ENCODE measurements around the gene MZB1. TPM values are rescaled to one million over a fixed set of nuclear protein-coding genes. Genes with fewer than 3 reads are reported as not detected.

MZB1 gene
- total and polyA plus RNA-seq, 2 donors (not counting 1 experiment from before 2014, with no cell fraction given) = 0.17 TPM; not detected in 1

GRCh38 chr5:139378101-139378825 lies 11.4 kb downstream of the MZB1 start:
- no peaks in the 10 kb centered on the region for H3K9me3 ChIP-seq (ENCODE audit: control insufficient read depth, insufficient read depth, low read depth, low read length)
- TF ChIP-seq, protein P1, sequence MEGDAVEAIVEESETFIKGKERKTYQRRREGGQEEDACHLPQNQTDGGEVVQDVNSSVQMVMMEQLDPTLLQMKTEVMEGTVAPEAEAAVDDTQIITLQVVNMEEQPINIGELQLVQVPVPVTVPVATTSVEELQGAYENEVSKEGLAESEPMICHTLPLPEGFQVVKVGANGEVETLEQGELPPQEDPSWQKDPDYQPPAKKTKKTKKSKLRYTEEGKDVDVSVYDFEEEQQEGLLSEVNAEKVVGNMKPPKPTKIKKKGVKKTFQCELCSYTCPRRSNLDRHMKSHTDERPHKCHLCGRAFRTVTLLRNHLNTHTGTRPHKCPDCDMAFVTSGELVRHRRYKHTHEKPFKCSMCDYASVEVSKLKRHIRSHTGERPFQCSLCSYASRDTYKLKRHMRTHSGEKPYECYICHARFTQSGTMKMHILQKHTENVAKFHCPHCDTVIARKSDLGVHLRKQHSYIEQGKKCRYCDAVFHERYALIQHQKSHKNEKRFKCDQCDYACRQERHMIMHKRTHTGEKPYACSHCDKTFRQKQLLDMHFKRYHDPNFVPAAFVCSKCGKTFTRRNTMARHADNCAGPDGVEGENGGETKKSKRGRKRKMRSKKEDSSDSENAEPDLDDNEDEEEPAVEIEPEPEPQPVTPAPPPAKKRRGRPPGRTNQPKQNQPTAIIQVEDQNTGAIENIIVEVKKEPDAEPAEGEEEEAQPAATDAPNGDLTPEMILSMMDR (conservative IDR thresholded peaks at IDR 0.05 in 1 of 2, IDR thresholded peaks at IDR 0.05 in 1 of 2; ENCODE audit: low read depth in 1 of 2, low read length in 2 of 2) = no peak
- no peak for TF ChIP-seq EZH2 (IDR thresholded peaks at IDR 0.05; ENCODE audit: low read length, missing control alignments)
- DNase-seq (ENCODE audit: low read depth in 2 of 2) = no peak
- no peak overlapping the region for H3K9ac ChIP-seq (ENCODE audit: insufficient read depth, low read length)
- no peak overlapping the region for H3K4me2 ChIP-seq (ENCODE audit: extremely low read depth, insufficient read depth, low read length)
- no peaks in the 10 kb centered on the region for H3K27me3 ChIP-seq (ENCODE audit: control insufficient read depth, insufficient read depth, low read length)
- H3K27ac ChIP-seq (ENCODE audit: insufficient read depth, low read length) = no peak overlapping the region
- H4K20me1 ChIP-seq (ENCODE audit: control insufficient read depth, extremely low read depth, insufficient read depth, low read length) = no peaks in the 10 kb centered on the region
- H3K4me3 ChIP-seq (replicated peaks in 1 of 4; ENCODE audit: control extremely low read depth in 1 of 4, insufficient read depth in 1 of 4, low read depth in 3 of 4, low read length in 4 of 4) = no peak overlapping the region
- no peak overlapping the region for H2AFZ ChIP-seq (ENCODE audit: low read length)
- H3K79me2 ChIP-seq (ENCODE audit: control insufficient read depth, insufficient read depth, low read length) = no peaks in the 10 kb centered on the region
- no peaks in the 10 kb centered on the region for H3K4me1 ChIP-seq (ENCODE audit: control insufficient read depth, extremely low read depth, insufficient read depth, low read length)
- H3K36me3 ChIP-seq (ENCODE audit: control insufficient read depth, insufficient read depth, low read length) = no peaks in the 10 kb centered on the region

DNA sequence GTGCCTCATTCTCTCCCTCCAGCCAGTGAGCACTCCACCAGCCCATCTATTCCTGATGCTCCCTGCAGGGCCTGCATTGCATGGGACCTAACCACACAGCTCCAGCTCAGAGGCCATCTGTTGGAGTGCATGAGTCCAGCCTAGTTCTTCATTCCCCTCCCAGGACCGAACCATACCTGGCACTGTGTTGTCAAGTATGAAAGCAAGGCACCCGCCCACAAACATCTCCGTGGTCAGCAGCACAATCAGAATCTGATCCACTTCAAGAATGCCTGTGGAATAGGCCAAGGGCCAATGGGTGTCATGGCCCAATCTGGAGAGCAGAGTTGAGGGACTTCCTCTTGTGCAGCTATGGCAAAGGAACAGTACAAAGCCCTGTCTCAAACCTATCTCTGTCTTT lies 12.5 kb downstream of the MZB1 start:
- TF ChIP-seq EZH2 (IDR thresholded peaks at IDR 0.05; ENCODE audit: low read length, missing control alignments) = no peak
- TF ChIP-seq, protein P1 (conservative IDR thresholded peaks at IDR 0.05 in 1 of 2, IDR thresholded peaks at IDR 0.05 in 1 of 2; ENCODE audit: low read depth in 1 of 2, low read length in 2 of 2) = no peak
- DNase-seq (ENCODE audit: low read depth in 2 of 2) = no peak
- H3K4me1 ChIP-seq (ENCODE audit: control insufficient read depth, extremely low read depth, insufficient read depth, low read length) = no peaks in the 10 kb centered on the region
- H3K9ac ChIP-seq (ENCODE audit: insufficient read depth, low read length) = no peak overlapping the region
- no peak overlapping the region for H3K4me3 ChIP-seq (replicated peaks in 1 of 4; ENCODE audit: control extremely low read depth in 1 of 4, insufficient read depth in 1 of 4, low read depth in 3 of 4, low read length in 4 of 4)
- no peaks in the 10 kb centered on the region for H3K36me3 ChIP-seq (ENCODE audit: control insufficient read depth, insufficient read depth, low read length)
- no peaks in the 10 kb centered on the region for H3K27me3 ChIP-seq (ENCODE audit: control insufficient read depth, insufficient read depth, low read length)
- no peak overlapping the region for H3K27ac ChIP-seq (ENCODE audit: insufficient read depth, low read length)
- no peaks in the 10 kb centered on the region for H4K20me1 ChIP-seq (ENCODE audit: control insufficient read depth, extremely low read depth, insufficient read depth, low read length)
- no peaks in the 10 kb centered on the region for H3K79me2 ChIP-seq (ENCODE audit: control insufficient read depth, insufficient read depth, low read length)
- H2AFZ ChIP-seq (ENCODE audit: low read length) = no peak overlapping the region
- H3K4me2 ChIP-seq (ENCODE audit: extremely low read depth, insufficient read depth, low read length) = no peak overlapping the region
- no peaks in the 10 kb centered on the region for H3K9me3 ChIP-seq (ENCODE audit: control insufficient read depth, insufficient read depth, low read depth, low read length)

- Histone ChIP-seq H3K4me3 (replicated peaks in 1 of 4; ENCODE audit: control extremely low read depth in 1 of 4, insufficient read depth in 1 of 4, low read depth in 3 of 4, low read length in 4 of 4) (no peak overlapping the region), H3K9me3 (ENCODE audit: control insufficient read depth, insufficient read depth, low read depth, low read length) (no peaks in the 10 kb centered on the region), H3K4me1 (ENCODE audit: control insufficient read depth, extremely low read depth, insufficient read depth, low read length) (no peaks in the 10 kb centered on the region), H3K79me2 (ENCODE audit: control insufficient read depth, insufficient read depth, low read length) (no peaks in the 10 kb centered on the region), H3K27me3 (ENCODE audit: control insufficient read depth, insufficient read depth, low read length) (no peaks in the 10 kb centered on the region), H4K20me1 (ENCODE audit: control insufficient read depth, extremely low read depth, insufficient read depth, low read length) (no peaks in the 10 kb centered on the region), H3K36me3 (ENCODE audit: control insufficient read depth, insufficient read depth, low read length) (no peaks in the 10 kb centered on the region), H3K9ac (ENCODE audit: insufficient read depth, low read length) (no peak overlapping the region), H3K27ac (ENCODE audit: insufficient read depth, low read length) (no peak overlapping the region), H2AFZ (ENCODE audit: low read length) (no peak overlapping the region), H3K4me2 (ENCODE audit: extremely low read depth, insufficient read depth, low read length) (no peak overlapping the region)
- TF ChIP-seq, protein P1 (conservative IDR thresholded peaks at IDR 0.05 in 1 of 2, IDR thresholded peaks at IDR 0.05 in 1 of 2; ENCODE audit: low read depth in 1 of 2, low read length in 2 of 2) = no peak
- TF ChIP-seq EZH2 (IDR thresholded peaks at IDR 0.05; ENCODE audit: low read length, missing control alignments) = no peak
- DNase-seq (ENCODE audit: low read depth in 2 of 2) = no peak
Measured at GRCh38 chr5:139376364-139376763, 13.3 kb downstream of the MZB1 start.

All from fibroblast of lung (primary cell).